HG03378 (cell line): ENCODE measurements around the gene PDGFRA.

Experiments
- ATAC-seq: cut with Tn5 transposase; IDR thresholded peaks from one replicate; pipeline ENCODE4 v1.9.1; 2021; ENCODE audit warnings: mild to moderate bottlenecking, moderate library complexity; ENCODE audit not compliant: unreplicated experiment

The PDGFRA gene

GRCh38 chr4:54255881-54256280 lies 26.8 kb downstream of the PDGFRA start:
- no peak for ATAC-seq

GRCh38 chr4:54256491-54257486 lies 27.7 kb downstream of the PDGFRA start:
- no peak for ATAC-seq

GRCh38 chr4:54265366-54265765 lies 36.3 kb downstream of the PDGFRA start:
- no peak for ATAC-seq

GRCh38 chr4:54268151-54268550 lies 39.1 kb downstream of the PDGFRA start:
- ATAC-seq, result no peak

- no peak for ATAC-seq
These were observed 42.4 kb downstream of the PDGFRA start for GRCh38 chr4:54271464-54271863.

- no peak for ATAC-seq
These were observed 43.0 kb downstream of the PDGFRA start for GRCh38 chr4:54272051-54272450.

GRCh38 chr4:54274264-54274663 lies 45.2 kb downstream of the PDGFRA start:
- ATAC-seq, result no peak

GRCh38 chr4:54274795-54275665 lies 45.9 kb downstream of the PDGFRA start:
- ATAC-seq, result no peak

- ATAC-seq, result no peak
These were observed 47.7 kb downstream of the PDGFRA start for GRCh38 chr4:54276641-54277430.

- ATAC-seq, result peak; percentile 80
These were observed 48.6 kb downstream of the PDGFRA start for GRCh38 chr4:54277691-54278090.

GRCh38 chr4:54278216-54278615 lies 49.1 kb downstream of the PDGFRA start:
- no peak for ATAC-seq

GRCh38 chr4:54281054-54281766 lies 52.1 kb downstream of the PDGFRA start:
- ATAC-seq, result no peak

- no peak for ATAC-seq
These were observed 53.7 kb downstream of the PDGFRA start for GRCh38 chr4:54282837-54283236.

- no peak for ATAC-seq
These were observed 60.2 kb downstream of the PDGFRA start for GRCh38 chr4:54289316-54289715.

GRCh38 chr4:54290980-54291379 lies 61.9 kb downstream of the PDGFRA start:
- ATAC-seq, result no peak

- no peak for ATAC-seq
These were observed 67.6 kb downstream of the PDGFRA start for GRCh38 chr4:54296548-54297203.

GRCh38 chr4:54308110-54308509 lies 79.0 kb downstream of the PDGFRA start:
- ATAC-seq, result no peak

GRCh38 chr4:54315561-54316538 lies 86.8 kb downstream of the PDGFRA start:
- peak; percentile 99 for ATAC-seq
